Middle frontal gyrus (tissue), 1 donor: Measurements from ENCODE around the gene MLNR.

ENCODE experiments used
- DNase-seq: peaks from one replicate; pipeline ENCODE4 v3.0.0-alpha.2; 2015; ENCODE audit warnings: low spot score; ENCODE audit errors: extremely low spot score

Gene MLNR, protein sequence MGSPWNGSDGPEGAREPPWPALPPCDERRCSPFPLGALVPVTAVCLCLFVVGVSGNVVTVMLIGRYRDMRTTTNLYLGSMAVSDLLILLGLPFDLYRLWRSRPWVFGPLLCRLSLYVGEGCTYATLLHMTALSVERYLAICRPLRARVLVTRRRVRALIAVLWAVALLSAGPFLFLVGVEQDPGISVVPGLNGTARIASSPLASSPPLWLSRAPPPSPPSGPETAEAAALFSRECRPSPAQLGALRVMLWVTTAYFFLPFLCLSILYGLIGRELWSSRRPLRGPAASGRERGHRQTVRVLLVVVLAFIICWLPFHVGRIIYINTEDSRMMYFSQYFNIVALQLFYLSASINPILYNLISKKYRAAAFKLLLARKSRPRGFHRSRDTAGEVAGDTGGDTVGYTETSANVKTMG

DNA sequence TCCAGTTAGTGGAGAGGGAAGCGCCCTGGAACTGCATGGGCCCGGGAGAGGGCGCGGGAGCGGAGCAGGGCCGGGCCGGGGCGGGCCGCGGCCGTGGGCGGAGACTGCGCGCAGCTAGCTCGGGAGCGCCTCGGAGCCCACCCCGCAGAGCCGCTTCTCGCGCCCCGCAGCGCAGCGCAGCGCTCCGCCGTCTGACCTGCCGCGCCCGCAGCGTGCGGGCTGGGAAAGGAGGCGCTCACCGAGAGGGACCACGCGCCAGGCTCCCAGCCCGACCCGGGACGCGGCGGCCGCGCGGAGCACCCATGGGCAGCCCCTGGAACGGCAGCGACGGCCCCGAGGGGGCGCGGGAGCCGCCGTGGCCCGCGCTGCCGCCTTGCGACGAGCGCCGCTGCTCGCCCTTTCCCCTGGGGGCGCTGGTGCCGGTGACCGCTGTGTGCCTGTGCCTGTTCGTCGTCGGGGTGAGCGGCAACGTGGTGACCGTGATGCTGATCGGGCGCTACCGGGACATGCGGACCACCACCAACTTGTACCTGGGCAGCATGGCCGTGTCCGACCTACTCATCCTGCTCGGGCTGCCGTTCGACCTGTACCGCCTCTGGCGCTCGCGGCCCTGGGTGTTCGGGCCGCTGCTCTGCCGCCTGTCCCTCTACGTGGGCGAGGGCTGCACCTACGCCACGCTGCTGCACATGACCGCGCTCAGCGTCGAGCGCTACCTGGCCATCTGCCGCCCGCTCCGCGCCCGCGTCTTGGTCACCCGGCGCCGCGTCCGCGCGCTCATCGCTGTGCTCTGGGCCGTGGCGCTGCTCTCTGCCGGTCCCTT lies at the start of gene MLNR:
MLNR (plus strand) TSS at position 303 of the 820 bp plus-strand sequence; CDS start at position 303, 0 bp downstream.
- no peak for DNase-seq

DNA sequence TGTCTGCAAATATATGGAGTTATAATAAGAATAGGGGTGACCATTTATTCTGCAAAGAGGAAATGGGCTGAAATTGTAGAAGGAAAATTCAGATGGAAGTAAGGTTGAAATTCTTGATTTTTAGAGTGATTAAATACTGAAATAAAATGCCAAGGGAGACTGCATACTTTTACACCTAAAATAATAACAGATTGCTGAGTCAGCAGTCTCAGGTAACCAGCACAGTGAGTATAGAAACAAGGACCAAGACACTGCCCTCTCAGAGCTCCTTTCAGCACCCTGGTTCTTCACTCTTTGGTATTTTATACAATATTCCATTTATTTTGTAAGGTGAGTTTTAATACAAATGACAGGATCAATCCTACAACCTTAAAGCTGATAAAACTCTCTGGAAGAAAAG lies 48.8 kb upstream of the MLNR start:
- DNase-seq = no peak

- no peak for DNase-seq
Measured at GRCh38 chr13:49183672-49184325, 36.3 kb upstream of the MLNR start.

DNA sequence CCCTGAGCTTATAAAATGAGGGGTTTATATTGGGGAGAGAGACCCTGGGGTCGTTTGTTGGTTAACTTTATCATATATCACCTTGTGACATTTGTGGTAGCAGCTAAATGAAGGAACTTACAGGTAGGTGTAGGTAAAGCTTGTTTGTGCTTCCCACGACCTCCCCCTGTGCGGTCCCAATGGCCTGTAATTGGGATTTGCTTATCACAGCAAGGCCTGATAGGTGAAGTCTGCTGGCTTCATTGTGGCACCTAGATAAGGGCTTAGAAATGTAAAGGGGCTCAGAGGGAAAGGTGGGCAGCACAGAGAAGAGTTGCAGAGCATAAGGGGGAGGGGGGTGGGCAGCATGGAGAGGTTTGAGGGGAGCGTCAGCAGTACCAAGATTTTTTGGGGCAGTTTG lies 35.5 kb upstream of the MLNR start:
- no peak for DNase-seq

GRCh38 chr13:49185264-49185663 lies 34.9 kb upstream of the MLNR start:
- no peak for DNase-seq

GRCh38 chr13:49190901-49191300 lies 29.2 kb upstream of the MLNR start:
- DNase-seq = no peak

GRCh38 chr13:49206641-49207040 lies 13.5 kb upstream of the MLNR start:
- no peak for DNase-seq

DNA sequence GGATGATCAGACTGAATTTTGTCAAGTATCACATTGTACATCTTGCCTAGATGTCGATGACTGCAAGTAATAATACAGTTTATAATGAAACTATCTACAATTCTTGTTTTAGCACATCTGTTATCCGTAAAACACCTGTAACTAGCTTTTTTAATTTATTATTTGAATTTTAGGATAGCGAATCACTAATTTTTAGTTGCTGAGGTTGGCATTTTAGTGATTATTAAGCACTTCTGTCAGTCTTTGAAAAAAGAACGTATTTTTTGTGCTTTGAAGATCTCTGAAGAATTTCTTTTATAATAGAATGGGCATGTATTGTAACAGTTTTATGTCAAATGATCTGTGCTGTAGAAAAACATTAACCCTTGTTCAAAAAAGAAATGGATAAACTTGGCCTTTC lies 11.5 kb upstream of the MLNR start:
- no peak for DNase-seq

DNA sequence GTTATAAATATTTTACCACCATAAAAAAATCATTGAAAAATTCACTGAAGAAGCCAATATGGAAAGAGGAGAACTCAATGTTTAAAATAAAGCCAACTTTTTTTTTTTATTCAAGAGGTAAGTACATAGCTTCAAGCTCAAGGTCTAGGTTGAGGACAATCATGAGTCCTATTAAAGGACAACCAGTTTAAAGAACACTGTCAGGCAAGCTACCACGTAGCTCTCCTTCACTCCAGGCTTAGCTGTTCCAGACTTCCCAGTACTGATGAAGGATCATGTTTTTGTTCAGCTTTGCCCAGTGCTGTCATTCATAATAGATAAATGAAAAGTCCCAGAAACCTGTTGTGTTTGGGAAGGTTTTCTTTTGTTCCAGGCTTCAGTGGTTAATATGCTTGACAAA lies 10.0 kb upstream of the MLNR start:
- no peak for DNase-seq

- no peak for DNase-seq
Measured at GRCh38 chr13:49210669-49211068, 9.5 kb upstream of the MLNR start.

GRCh38 chr13:49213539-49213938 lies 6.6 kb upstream of the MLNR start:
- no peak for DNase-seq

GRCh38 chr13:49213997-49214916 lies 5.9 kb upstream of the MLNR start:
- DNase-seq = no peak

DNA sequence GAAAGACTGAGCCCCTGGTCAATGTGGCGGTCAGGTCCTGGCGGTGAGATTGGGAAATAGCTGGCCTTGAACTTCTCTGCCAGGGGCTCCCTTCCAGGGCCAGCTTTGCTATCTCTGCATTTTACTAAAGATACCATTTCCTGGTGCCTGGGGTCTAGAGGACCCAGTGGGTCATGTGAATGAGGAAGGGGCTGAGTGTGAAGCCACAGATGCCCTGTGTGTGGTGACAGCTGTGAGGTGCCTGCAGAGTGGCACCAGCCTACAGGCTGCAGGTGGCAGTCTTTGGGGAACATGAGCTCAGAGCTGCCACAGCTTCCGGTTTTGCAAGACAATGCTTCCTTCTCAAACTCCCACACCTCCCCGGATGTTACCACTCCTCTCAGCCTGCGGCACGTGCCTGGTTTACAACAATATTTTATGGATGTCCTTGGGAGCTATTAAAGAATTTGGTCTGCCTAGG lies 5.2 kb upstream of the MLNR start:
- no peak for DNase-seq

DNA sequence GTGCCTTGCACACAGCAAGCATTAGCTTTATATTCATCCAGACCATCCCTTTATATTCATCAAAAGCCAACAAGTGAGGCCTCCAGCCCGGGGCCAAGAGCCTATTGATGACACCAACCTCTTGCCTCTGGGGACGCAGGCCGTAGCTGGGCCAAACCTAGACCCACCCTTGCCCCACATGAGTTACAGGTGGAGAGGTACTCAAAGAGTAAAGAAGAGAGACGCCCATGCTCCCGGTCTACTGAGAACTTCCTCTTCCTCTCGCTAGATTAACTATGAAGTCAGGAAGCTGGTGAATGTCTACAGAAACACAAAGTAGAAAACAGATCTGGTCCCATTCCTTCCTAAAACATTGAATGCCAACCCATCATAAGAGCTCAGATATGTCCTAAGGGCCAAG lies 3.8 kb upstream of the MLNR start:
- DNase-seq = no peak

GRCh38 chr13:49217962-49218492 lies 2.1 kb upstream of the MLNR start:
- no peak for DNase-seq

DNA sequence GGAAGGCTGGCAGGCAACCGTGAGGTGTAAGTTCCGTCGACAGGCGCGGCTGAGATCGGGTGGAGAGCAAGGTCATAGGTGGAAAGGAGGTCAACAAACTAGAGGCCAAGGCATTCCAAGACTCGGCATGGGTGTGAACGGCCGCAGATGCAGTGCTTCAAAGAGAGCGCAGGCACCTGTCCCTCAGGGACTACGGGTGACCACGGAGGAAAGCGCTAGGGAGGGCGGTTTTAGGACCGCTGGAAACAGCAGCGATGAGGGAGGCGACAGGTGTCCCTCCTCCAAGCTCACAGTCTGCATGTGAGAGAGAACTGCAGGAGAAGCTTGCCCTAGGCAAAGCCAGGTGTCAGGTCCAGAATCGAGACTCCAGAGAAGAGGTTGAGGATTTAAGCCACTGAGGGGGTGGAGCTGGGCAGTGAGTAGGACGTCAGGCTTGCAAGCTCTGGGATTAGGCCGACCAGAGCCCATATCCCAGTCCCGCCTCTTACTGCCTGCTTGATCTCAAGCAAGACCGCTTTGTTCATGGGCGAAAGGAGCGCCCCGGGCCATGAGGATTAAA lies 1.6 kb upstream of the MLNR start:
- no peak for DNase-seq

DNA sequence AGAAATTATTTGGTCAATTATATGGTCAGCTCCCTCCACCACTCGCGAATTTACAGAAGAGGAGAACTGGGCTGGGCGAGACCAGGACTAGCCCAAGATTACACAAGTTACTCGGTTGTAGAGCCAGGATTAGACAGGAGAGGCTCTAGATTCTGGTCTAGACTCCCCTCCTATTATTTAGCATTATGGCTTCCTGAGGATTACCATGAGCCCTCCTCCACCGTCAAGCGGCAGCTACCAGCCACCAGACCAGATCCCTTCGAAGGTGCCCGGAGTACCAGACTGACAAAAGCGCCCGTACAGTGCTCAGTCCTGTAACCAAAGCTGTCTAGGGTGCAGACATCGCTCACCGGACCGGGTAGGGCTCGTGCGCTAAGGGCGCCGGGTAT lies 497 bp upstream of the MLNR start:
- DNase-seq = no peak

DNA sequence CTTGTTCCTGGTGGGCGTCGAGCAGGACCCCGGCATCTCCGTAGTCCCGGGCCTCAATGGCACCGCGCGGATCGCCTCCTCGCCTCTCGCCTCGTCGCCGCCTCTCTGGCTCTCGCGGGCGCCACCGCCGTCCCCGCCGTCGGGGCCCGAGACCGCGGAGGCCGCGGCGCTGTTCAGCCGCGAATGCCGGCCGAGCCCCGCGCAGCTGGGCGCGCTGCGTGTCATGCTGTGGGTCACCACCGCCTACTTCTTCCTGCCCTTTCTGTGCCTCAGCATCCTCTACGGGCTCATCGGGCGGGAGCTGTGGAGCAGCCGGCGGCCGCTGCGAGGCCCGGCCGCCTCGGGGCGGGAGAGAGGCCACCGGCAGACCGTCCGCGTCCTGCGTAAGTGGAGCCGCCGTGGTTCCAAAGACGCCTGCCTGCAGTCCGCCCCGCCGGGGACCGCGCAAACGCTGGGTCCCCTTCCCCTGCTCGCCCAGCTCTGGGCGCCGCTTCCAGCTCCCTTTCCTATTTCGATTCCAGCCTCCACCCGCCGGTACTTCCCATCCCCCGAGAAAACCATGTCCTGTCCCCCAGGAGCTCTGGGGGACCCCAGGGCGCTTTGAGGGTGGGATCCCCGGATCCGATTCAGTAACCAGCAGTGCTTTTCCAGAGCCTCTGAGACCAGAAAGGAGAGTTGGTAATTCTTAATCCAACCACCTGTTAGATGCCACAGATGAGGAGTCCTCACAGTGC lies 885 bp downstream of the MLNR start:
- DNase-seq = no peak

- DNase-seq = no peak
Measured at GRCh38 chr13:49221590-49221965, 1.4 kb downstream of the MLNR start.
